Measurements from ENCODE around the gene RTKN. TPM values are rescaled to one million over a fixed set of nuclear protein-coding genes. Genes with fewer than 3 reads are reported as not detected.
A peak's percentile ranks its signal among the peaks of the same experiment; 100 is the strongest.

The RTKN gene
- polyA plus RNA-seq, 3 donors = 0.07 TPM; not detected in 2

DNA sequence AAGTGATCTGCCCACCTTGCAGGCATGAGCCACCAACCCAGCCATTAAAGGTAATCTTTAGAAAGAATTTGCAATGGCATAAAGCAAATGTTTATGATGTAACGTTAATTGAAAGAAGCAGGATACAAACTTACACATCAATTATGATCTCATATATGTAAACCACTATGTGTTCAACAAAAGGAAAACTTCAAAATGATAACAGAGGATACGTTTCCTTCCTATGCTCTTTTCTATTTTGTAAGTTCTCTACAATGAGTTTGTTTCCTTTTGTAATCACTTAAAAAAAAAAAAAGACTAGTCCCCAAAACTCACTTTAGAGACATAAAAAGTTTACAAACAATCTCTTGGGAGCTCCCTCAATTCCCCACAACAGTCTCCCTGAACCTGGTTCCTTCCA, 21.7 kb downstream of the RTKN start:
- Histone ChIP-seq H3K27me3 (ENCODE audit: control insufficient read depth in 2 of 2, insufficient read depth in 2 of 2, low read length in 2 of 2) (peaks cover 0 to 11% of the 10 kb centered on the region in 2 donors), H3K4me2 (replicated peaks; ENCODE audit: extremely low read depth, low read length, poor library complexity, severe bottlenecking) (no peak overlapping the region), H4K20me1 (ENCODE audit: insufficient read depth, low read length) (no peaks in the 10 kb centered on the region), H3K79me2 (ENCODE audit: insufficient read depth, low read length) (no peaks in the 10 kb centered on the region), H3K4me3 (replicated peaks in 1 of 3; ENCODE audit: low read depth in 2 of 3, low read length in 3 of 3) (no peak overlapping the region), H3K36me3 (replicated peaks in 1 of 2; ENCODE audit: control insufficient read depth in 1 of 2, insufficient read depth in 2 of 2, low read length in 2 of 2) (no peaks in the 10 kb centered on the region), H3K9me3 (replicated peaks in 1 of 2; ENCODE audit: control insufficient read depth in 1 of 2, insufficient read depth in 1 of 2, low read length in 2 of 2) (no peaks in the 10 kb centered on the region), H3K9ac (ENCODE audit: insufficient read depth, low read length, poor library complexity, severe bottlenecking) (no peak overlapping the region), H3K27ac (ENCODE audit: low read depth in 1 of 2, low read length in 2 of 2) (no peak overlapping the region), H2AFZ (ENCODE audit: insufficient read depth, low read depth, low read length, poor library complexity, severe bottlenecking) (peak overlapping the region; percentile 6), H3K4me1 (ENCODE audit: control insufficient read depth in 1 of 2, insufficient read depth in 2 of 2, low read length in 2 of 2) (peaks cover 41 to 47% of the 10 kb centered on the region in 2 donors)
- Mint-ChIP-seq H3K27me3 (ENCODE audit: low read depth in 3 of 3) (peaks cover 12 to 19% (median 18%) of the 10 kb centered on the region in 3 donors), H3K27ac (peak overlapping the region in 3 of 7 donors; percentile 30 to 57 (median 51)), H3K9me3 (peaks cover 0 to 4% (median 0%) of the 10 kb centered on the region in 7 donors), H3K36me3 (no peaks in the 10 kb centered on the region), H3K4me3 (no peak overlapping the region), H3K4me1 (peaks cover 46% of the 10 kb centered on the region)
- TF ChIP-seq CTCF (IDR thresholded peaks at IDR 0.05) = no peak
- intact Hi-C loops (cut with micrococcal nuclease) = no loop called here
- DNase-seq = no peak
- WGBS (ENCODE audit: insufficient coverage) = no CpG with 5 or more reads among the region's 2 CpGs

- no peak overlapping the region for H3K4me3 Mint-ChIP-seq
Observed at GRCh38 chr2:74419345-74419744, 22.4 kb downstream of the RTKN start.

More at GRCh38 chr2:74419345-74419744, 22.4 kb downstream of the RTKN start:
- Mint-ChIP-seq H3K36me3 (no peaks in the 10 kb centered on the region), H3K4me1 (peaks cover 49% of the 10 kb centered on the region), H3K27me3 (ENCODE audit: low read depth in 3 of 3) (peaks cover 13 to 25% (median 22%) of the 10 kb centered on the region in 3 donors), H3K9me3 (peaks cover 0 to 4% (median 0%) of the 10 kb centered on the region in 7 donors), H3K27ac (no peak overlapping the region)
- no peak overlapping the region for H3K27ac ChIP-seq (ENCODE audit: low read depth in 1 of 2, low read length in 2 of 2)
- no CpG with 5 or more reads among the region's 1 CpG for WGBS (ENCODE audit: insufficient coverage)
- intact Hi-C loops (cut with micrococcal nuclease) = no loop called here
- H3K4me2 ChIP-seq (replicated peaks; ENCODE audit: extremely low read depth, low read length, poor library complexity, severe bottlenecking) = no peak overlapping the region
- no peak for TF ChIP-seq CTCF (IDR thresholded peaks at IDR 0.05)
- no peak overlapping the region for H2AFZ ChIP-seq (ENCODE audit: insufficient read depth, low read depth, low read length, poor library complexity, severe bottlenecking)
- no peaks in the 10 kb centered on the region for H3K9me3 ChIP-seq (replicated peaks in 1 of 2; ENCODE audit: control insufficient read depth in 1 of 2, insufficient read depth in 1 of 2, low read length in 2 of 2)
- H3K27me3 ChIP-seq (ENCODE audit: control insufficient read depth in 2 of 2, insufficient read depth in 2 of 2, low read length in 2 of 2) = peaks cover 0 to 17% of the 10 kb centered on the region in 2 donors
- H3K4me1 ChIP-seq (ENCODE audit: control insufficient read depth in 1 of 2, insufficient read depth in 2 of 2, low read length in 2 of 2) = peaks cover 48 to 54% of the 10 kb centered on the region in 2 donors
- no peaks in the 10 kb centered on the region for H4K20me1 ChIP-seq (ENCODE audit: insufficient read depth, low read length)
- H3K79me2 ChIP-seq (ENCODE audit: insufficient read depth, low read length) = no peaks in the 10 kb centered on the region
- H3K36me3 ChIP-seq (replicated peaks in 1 of 2; ENCODE audit: control insufficient read depth in 1 of 2, insufficient read depth in 2 of 2, low read length in 2 of 2) = no peaks in the 10 kb centered on the region
- H3K9ac ChIP-seq (ENCODE audit: insufficient read depth, low read length, poor library complexity, severe bottlenecking) = no peak overlapping the region
- H3K4me3 ChIP-seq (replicated peaks in 1 of 3; ENCODE audit: low read depth in 2 of 3, low read length in 3 of 3) = no peak overlapping the region
- DNase-seq = no peak
